RPMI8226 (cell line): ENCODE data around the gene SIAH2.
"Not testable (repeated sequence)": the region's sequence is repeated elsewhere in the genome, so short reads cannot be mapped to it uniquely, and the experiment has no call there.

Experiments
- DNase-seq: peaks from one replicate; pipeline ENCODE4 v3.0.0-alpha.2; 2015

The SIAH2 gene, protein sequence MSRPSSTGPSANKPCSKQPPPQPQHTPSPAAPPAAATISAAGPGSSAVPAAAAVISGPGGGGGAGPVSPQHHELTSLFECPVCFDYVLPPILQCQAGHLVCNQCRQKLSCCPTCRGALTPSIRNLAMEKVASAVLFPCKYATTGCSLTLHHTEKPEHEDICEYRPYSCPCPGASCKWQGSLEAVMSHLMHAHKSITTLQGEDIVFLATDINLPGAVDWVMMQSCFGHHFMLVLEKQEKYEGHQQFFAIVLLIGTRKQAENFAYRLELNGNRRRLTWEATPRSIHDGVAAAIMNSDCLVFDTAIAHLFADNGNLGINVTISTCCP

DNA sequence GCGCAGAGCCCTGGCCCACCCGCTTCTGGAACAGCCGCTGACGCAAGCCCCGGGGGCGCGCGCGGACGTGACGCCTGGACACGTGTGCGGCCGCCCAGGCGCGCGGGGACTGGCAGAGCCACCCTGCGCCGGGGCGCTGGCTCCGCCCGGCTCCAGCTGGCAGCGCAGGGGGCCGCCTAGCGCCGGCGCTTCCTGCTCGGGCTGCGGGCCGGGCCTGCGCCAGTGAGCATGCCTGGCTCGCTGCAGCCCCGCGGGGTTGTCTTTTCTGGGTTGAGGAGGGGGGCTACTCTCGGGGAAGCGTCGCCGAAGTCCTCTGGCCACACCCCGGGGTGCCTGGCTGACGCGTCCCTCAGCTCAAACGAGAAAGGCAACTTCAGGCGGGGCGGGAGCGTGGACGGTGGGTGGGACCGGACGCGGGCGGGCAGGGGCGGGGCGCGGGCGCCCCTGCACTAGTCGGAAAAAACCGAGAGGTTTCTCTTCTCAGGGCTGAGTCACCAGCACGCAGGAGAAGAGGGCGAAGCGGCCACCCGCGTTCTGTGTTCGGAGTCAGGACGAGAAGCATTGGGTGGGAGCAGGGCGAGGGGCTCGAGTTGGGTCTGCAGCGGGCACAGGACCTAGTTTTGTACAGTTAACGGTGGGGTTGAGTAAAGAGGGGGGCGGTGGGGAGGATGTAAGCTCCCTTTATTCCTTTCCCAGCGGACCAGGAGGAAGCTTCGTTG, at the start of gene SIAH2:
Gene SIAH2 (minus strand): TSS at position 48 of the 719 bp plus-strand sequence. CDS start 320 bp downstream, outside the sequence.
- peak; percentile 99 for DNase-seq

DNA sequence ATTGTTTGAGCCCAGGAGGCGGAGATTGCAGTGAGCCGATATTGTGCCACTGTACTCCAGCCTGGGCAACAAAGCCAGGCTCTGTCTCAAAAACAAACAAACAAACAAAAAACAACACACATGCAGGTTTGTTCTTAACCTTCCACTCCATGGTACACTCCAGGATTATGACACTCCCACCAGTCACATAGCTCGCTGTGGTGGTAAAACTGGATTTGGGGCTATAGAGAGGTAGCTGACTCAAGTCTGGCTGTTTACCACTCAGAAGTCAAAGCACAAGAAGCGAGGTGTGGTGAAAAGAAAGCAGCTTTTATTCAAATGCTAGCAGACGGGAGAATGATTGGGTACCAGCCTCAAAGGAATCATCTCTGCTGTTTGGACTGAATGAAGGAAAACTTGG, 49.0 kb upstream of the SIAH2 start:
- DNase-seq = no peak

DNA sequence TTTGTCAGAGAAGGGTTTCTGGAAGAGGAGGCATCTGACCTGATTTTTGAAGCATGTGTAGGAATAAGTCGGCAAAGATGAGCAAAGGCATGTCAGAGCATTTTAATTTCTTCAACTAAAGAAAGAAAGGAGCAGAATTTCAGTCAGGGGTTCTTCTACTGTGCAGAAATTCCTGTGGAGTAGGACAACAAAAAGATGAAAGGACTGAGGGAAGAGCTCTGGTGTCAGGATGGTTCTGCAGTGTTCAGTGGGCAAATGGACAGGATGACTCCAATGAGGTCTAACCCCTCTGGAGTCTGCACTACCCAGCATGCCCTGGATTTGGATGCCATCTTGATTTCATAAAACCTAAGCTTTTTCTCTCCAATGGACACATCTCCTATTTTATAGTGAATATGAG, 47.7 kb upstream of the SIAH2 start:
- DNase-seq = no peak

DNA sequence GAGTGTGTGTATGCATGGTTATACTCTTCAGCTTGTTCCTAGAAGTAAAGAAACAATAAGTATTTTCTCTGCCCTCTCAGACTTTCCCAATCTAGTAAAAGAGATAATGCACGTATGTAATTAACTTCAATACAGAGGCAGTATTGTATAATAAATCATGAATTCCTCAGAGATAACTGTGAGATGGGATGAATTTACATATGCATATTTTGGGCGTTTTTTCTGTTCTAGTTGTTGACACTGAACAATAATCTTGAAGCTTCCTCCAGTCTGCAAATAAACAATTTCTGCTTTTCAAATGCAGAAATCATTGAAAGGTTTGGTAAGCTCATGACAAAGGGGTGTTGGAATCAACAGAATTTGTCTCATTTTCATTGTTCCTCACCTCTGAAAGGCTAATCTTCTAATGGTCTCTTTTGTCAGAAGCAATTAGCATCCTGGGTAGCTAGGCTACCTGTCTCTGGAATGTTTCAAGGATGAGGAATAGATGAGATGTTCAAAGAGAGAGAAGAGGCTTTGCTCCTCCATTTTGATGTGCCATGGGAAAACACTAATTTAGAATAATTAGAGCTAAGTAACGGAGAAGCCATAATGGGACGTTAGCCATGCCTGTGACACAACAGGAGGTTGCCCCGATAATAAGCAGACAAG, 43.3 kb upstream of the SIAH2 start:
- no peak for DNase-seq

DNA sequence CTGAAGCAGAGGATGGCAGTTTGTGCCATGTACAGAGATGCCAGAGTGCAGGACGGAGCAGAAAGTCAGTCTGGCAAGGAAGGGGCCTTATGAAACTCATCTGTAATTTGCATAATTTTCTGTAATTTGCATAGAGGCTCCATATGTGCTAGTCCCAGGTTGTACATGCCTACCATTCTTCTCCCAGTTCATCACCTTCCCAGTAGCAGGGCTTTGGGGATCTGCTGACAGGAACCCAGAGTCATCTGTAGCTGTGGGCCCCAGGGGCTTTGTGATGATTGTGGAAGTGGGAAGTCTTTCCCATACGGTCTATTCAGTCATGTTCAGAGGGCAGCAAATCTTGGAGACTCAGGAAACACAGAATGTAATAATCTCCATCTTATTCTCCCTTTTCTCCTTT, 42.4 kb upstream of the SIAH2 start:
- DNase-seq = no peak

DNA sequence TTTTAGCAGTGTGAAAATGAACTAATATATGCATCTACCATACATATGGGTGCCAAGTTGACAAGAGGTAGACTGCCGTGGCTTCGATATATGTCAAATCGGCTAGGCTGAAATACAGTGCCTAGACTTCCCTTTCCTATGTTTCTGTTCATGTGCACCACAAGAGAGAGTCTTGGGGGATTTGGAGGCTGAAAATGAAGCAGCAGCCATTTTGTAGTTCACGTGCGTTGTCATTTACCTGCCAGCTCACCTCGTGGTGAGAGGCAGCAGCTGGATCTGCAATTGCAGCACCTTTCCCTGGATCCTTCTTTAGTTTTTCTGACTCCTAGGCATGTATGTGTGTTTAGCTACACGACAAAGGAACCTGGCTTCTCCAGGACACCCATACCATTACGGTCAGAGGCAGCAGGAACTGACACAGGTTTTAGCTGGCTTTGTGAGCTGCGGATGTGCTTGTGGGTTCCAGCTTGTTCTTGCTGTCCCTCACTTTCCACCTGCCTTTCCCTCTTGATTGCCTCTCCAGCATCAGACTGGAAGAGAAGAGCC, 40.5 kb upstream of the SIAH2 start:
- DNase-seq = no peak

DNA sequence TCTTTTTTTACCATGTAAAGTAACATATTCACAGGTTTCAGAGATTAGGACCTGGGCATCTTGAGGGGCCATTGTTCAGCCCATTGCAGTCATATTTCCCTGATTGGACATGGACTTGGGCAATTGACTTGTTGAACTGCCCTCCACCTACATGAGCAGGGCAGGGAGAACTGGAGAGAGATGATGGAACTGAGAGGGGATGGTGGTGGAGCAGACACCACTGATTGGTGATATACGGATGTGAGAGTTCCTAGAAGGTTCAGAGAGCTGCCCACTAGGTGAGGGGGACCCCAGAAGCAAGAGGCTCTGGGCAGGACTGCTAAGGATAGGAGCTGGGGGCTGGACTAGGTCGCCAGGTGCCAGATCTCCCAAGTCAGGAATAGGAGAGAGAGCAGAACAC, 37.8 kb upstream of the SIAH2 start:
- no peak for DNase-seq

DNA sequence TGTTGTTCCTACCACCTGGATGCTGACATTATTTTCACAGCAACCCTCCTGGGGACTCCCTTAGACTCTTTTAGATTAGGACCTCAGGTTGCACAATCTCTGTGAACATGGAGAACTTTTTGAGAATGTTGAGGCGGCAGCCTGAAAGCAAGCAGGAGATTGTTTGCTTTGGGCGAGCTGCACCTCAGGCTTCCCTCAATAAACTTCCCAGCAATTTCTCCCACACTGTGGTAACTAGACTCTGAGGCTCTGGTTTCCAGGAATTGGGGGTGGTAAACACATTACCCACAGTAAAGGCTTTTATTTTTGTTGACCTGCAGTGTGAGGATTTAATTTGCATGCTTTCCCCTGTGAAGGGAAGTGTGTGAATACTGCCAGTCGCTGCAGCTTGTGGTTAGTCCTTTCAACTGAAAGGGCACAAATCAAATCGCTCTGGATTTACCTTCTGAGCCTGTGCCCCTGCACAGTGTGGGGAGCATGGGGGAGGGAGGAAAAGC, 35.2 kb upstream of the SIAH2 start:
- no peak for DNase-seq

DNA sequence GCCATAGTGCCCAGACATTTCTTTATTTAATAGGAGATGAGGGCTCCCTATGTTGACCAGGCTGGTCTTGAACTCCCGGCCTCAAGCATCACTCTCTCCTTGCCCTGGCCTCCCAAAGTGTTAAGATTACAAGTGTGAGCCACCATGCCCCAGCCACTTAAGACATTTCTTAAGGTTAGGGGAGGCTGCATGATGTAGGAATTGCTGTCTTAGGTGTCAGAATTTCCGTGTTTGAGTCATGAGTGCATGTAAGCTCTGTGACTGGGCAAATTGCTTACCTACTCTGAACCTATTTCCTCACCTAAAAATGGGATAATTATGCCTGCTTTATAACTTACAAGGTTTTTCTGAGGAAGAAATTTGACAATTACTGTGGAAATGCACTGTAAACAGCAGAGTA, 34.2 kb upstream of the SIAH2 start:
- no peak for DNase-seq

DNA sequence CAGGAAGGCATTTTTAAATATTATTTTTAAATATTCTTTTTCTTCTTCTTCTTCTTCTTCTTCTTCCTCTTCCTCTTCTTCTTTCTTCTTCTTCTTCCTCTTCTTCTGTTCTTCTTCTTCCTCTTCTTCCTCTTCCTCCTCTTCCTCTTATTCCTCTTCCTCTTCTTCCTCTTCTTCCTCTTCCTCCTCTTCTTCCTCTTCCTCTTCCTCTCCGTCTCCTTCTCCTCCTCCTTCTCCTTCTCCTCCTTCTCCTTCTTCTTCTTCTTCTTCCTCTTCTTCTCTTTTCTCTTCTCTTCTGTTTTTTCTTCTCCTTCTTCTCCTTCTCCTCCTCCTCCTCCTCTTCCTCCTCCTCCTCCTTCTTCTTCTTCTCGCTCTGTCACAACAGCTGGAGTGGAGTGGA, 33.6 kb upstream of the SIAH2 start:
- not testable (repeated sequence) for DNase-seq

DNA sequence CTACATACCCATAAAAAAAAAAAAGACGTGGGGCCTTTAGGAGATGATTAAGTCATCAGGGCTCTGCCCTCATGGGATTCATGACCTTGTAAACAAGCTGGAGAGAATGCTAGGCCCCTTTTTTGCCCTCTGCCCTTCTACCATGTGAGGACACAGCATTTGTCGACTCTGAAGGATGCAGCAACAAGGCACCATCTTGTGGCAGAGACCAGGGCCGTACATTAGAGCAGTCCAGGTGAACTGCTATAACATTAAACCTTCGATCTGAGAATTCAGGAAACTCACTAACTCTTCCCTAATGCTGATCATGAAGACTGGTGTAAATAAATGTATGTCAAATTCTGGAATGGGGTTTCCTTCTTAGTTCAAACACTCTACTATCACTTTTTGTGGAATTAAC, 30.7 kb upstream of the SIAH2 start:
- DNase-seq = peak; percentile 19

DNA sequence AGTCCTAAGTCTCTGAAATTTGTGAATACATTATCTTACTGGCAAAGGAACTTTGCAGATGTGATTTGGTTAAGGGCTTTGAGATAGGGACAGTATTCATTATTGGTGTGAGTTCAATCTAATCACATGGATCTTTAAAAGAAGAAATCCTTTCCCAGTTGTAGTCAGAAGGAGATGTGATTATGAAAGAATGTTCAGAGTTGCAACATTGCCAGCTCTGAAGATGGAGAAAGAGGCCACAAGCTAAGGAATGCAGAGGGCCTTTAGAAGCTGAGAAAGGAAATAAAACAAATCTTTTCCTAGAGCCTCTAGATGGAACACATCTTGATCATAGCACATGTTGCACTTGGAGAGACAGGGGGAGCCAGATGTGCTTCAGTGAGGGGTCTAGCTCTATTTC, 27.7 kb upstream of the SIAH2 start:
- DNase-seq = no peak

DNA sequence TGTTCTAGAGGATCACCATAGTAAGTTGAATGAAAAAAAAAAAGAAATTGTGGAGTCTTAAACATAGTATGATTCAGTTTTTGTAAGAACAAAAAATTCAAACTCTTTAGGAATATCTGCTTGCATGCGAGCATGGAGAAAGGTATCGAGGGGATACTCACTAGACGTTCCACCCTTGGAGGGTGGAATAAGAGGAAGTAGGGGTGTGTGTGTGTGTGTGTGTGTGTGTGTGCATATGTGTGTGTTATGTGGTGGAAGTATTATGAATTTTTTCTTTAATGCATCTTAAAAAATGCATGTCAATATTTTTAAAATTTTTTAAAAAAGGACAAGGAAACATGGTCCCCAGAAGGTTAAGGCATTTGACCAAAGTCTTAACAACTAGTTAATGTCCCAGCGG, 26.5 kb upstream of the SIAH2 start:
- DNase-seq = no peak

DNA sequence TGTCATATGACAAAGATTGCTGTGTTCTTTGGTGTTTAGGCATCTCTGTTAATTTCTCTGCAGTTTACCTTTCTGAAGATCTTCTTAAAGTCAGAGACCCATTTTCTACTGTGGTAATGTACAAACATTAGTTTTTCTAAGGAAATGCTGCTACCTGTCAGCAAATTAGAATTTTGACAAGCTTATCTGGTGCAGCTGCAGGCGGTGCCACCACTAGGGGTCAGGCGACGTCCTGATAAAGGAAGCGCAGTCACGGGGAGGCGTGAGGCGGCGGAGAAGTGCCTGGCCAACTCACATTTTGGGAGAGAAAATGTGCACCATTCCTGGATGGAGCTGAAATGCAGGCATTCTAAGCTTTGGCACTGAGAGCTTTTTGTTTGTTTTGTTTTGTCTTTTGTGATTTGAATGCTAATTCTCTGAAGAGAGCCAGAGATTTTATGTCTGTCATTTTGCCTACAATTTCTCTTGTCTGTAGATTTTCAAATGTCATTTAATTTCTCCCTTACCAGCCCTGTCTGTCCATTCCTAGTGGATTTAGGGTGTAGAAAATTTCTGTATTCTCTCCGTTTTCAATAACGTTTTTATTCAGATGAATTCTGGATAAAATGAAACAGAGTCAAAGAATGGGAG, 24.9 kb upstream of the SIAH2 start:
- DNase-seq = peak; percentile 91

DNA sequence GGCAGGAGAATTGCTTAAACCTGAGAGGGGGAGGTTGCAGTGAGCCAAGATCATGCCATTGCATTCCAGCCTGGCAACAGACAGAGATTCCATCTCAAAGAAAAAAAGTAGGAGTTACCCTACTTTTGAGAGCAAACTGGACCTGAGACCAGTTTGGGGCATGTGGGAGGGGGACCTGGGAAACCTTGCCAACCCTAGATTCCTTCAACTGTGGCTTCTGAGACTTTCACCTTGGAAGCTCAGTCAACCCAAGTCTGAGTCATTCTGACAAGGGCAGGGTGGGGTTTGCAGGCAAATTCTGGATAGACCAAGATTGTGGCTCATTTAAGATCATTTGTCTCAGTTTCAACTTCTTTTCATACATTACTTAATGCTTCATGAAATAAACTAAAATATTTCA, 23.8 kb upstream of the SIAH2 start:
- no peak for DNase-seq

DNA sequence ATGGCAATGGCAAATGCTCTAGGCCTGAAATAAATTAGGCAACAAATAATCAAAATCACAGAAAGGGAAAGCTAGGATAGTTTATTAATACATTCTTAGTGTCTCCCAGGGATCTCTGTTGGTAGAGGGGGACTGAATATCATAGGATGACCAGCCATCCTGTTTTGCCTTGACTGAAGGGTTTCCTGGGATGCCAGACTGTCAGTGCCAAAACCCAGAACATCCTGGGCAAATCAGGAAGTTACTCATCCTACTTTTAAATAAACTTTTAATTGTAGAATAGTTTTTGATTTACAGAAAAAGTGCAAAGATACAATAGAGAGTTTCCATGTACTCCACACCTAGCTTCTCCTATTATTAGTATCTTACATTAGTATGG, 21.8 kb upstream of the SIAH2 start:
- DNase-seq = no peak

DNA sequence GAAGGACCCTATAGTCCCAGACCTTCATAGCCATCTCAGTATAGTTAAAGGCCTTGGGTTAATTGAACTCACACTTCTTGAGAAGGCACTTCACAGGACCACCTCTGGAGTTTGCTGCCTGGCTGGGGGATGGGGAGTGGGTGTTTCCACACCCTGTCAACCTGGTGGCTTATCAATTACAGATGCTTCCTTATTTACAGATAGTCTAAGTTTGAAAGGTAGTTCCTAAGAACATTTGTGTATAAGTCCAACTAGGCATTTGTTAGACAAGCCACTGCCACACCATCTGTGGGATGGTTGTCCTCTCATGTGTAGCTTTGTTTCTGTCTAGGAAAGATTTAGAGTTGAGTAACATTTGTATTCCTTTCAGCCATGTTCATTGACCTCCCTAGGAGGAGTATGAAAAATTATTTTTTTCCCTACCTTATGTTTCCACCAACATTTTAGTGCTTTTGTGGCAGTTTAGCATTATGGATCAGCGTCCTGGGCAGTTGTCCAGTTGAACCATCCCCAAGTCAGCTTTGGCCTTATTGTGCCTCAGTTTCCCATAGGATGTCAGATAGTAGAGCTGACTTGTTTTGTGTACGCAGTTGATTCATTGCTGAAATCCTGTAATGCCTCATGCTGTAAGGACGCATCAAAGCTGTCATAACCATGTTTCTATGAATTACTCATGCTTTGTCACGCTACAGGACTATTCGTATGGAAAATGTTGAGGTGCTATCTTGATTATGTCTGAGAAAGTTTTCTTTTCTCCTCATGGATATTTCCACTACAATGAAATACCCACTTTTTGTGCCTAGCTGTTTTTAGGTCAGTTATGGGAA, 21.2 kb upstream of the SIAH2 start:
- no peak for DNase-seq

DNA sequence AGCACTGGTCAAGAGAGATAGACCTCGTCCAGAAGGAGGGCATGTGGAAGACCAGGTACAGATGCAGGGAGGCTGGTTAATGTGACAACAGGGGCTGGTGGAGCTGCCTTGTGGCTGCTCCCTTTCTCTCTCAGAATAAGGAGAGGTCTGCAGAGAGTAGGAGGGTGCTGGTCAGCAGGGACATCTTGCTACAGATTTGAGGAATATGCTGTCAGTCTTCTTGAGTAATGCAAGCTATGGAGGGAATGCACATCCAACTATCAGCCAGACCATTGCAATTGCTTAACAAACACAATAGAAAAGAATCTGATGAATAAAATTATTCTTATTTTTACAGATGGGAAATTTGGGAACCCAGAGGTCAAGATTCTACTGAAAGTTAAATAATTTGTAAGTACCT, 20.3 kb upstream of the SIAH2 start:
- no peak for DNase-seq

DNA sequence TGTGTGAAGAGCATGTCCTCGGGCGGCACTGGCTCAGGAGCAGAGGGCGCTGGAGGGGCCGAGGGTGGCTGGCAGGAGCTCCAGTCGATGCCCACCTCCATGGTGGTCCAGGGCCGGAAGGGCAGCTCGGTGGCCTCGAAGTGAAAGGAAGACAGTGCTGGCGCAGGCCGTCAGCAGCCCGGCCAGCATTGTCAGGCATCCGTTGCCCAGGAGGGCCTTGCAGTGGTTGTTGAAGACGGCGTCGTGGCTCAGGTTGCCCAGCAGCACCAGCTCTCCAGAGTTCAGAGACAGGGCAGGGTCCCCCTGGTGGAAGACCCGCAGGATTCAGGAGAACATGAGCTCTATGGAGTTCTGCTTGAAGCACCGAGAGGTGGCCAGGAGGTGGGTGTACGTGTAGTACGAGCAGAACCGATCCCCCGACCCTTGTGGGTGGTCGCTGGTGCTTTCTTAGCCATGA, 16.5 kb upstream of the SIAH2 start:
- DNase-seq = no peak

DNA sequence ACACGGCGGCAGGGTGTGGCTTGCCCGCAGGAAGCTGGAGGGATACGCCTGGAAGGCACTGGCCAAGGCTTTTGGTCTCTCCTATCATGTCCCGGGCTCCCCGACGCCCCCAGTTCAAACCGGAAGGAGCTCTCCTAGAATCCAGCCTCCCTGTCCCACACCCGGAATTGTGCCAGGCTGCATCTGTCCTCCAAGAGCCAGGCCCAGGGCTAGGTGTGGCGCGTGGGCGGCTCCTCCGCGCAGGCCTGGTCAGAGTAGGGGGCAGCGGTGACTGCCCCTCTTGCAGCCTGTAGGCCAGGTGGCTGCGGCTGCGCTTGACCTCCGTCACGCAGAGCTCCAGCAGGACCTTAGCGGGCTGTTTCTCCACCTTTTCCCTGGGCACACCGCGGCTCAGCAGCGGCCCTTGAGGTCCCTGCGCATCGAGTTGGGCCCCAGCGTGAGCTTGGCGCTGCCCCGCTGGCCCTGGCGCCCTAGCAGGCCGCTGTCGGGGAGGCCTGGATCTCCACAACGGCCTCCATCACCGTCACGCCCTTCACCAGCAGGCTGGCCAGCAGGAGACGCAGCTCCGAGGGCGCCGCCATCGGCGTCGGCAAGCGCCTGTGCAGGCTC, 15.9 kb upstream of the SIAH2 start:
- no peak for DNase-seq

DNA sequence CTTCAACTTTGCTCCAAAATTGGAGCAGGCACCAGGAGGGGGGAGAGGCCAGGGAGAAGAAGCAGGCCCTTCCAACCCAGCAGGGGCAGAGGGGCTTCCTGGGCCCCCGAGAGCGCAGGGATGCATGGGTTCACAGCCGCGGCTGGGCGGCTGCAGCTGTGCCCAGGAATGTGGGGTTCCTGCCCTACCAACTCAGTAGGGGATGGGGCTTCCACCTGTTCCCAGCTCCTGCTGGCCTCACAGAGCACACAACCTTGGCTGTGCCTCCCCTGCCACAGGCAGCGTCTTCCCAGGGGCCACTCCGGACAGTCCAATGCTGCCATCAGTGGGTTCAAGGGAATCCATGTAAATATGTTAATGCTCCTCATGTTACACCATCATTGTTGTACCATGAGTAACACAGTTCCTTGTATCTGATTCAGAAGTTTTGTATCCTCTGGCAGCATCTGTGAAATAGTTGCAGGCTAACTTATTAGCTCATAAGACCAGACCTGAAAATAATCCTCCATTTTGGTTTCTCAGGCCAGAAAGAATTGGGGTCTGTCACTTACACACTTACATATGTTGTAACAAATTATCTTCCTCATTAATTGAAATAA, 12.1 kb upstream of the SIAH2 start:
- no peak for DNase-seq
